ENCODE data around the gene NBPF6.

- TF ChIP-seq ZBTB11 (CRISPR knock-in tag; IDR thresholded peaks at IDR 0.05) (no peak), E4F1 (IDR thresholded peaks at IDR 0.05; ENCODE audit: borderline replicate concordance, partially characterized antibody) (no peak), CTCF (IDR thresholded peaks at IDR 0.05 in 2 of 3, conservative IDR thresholded peaks at IDR 0.05 in 1 of 3; ENCODE audit: control insufficient read depth in 2 of 3, extremely low read depth in 1 of 3, insufficient read depth in 1 of 3, low read depth in 3 of 3, low read length in 3 of 3) (no peak), POLR2AphosphoS5 (IDR thresholded peaks at IDR 0.05; ENCODE audit: low read length) (no peak), ZNF207 (IDR thresholded peaks at IDR 0.05; ENCODE audit: borderline replicate concordance) (no peak), SPI1 (IDR thresholded peaks at IDR 0.05; ENCODE audit: borderline replicate concordance, insufficient read depth, low read depth, low read length) (no peak), ZBTB4 (CRISPR knock-in tag; IDR thresholded peaks at IDR 0.05) (no peak), POU2F2 (IDR thresholded peaks at IDR 0.05; ENCODE audit: borderline replicate concordance, low read depth, low read length) (no peak)
These were observed 54.3 kb downstream of the NBPF6 start for GRCh38 chr1:108504447-108504846.
